IPS-15b (cell line): ENCODE data around the gene INTS2.
"Not testable (repeated sequence)": the region's sequence is repeated elsewhere in the genome, so short reads cannot be mapped to it uniquely, and the experiment has no call there.

Experiments
- H3K27me3 ChIP-seq: one replicate; pipeline ENCODE4 v1.6.1; 2013; ENCODE audit warnings: low read length; ENCODE audit not compliant: control insufficient read depth, insufficient read depth
- H3K36me3 ChIP-seq: one replicate; pipeline ENCODE4 v1.6.1; 2013; ENCODE audit warnings: low read length; ENCODE audit not compliant: control insufficient read depth, insufficient read depth
- H3K4me1 ChIP-seq: one replicate; pipeline ENCODE4 v1.6.1; 2013; ENCODE audit warnings: mild to moderate bottlenecking, low read length; ENCODE audit not compliant: control insufficient read depth, insufficient read depth
- H3K4me3 ChIP-seq: one replicate; pipeline ENCODE4 v1.5.1; 2013; ENCODE audit warnings: low read depth, low read length
- H3K9ac ChIP-seq: one replicate; pipeline ENCODE4 v1.6.1; 2013; ENCODE audit warnings: low read depth, mild to moderate bottlenecking, low read length
- H3K9me3 ChIP-seq: one replicate; pipeline ENCODE4 v1.6.1; 2013; ENCODE audit warnings: mild to moderate bottlenecking, low read length; ENCODE audit not compliant: control insufficient read depth, insufficient read depth

The INTS2 gene

GRCh38 chr17:61827649-61828395 lies 100.0 kb downstream of the INTS2 start:
- no peak overlapping the region for H3K4me3 ChIP-seq
- H3K36me3 ChIP-seq, result no peaks in the 10 kb centered on the region
- no peak overlapping the region for H3K9ac ChIP-seq
- H3K9me3 ChIP-seq, result no peaks in the 10 kb centered on the region
- H3K4me1 ChIP-seq, result no peaks in the 10 kb centered on the region
- H3K27me3 ChIP-seq, result no peaks in the 10 kb centered on the region

- not testable (repeated sequence) for H3K27me3 ChIP-seq, H3K9ac ChIP-seq, H3K4me3 ChIP-seq, H3K9me3 ChIP-seq, H3K4me1 ChIP-seq, H3K36me3 ChIP-seq
These were observed 100.9 kb downstream of the INTS2 start for GRCh38 chr17:61826866-61827265.

GRCh38 chr17:61826198-61826597 lies 101.6 kb downstream of the INTS2 start:
- not testable (repeated sequence) for H3K4me1 ChIP-seq, H3K36me3 ChIP-seq, H3K9ac ChIP-seq, H3K9me3 ChIP-seq, H3K4me3 ChIP-seq, H3K27me3 ChIP-seq

- H3K9ac ChIP-seq, result no peak overlapping the region
- H3K4me3 ChIP-seq, result no peak overlapping the region
- H3K4me1 ChIP-seq, result no peaks in the 10 kb centered on the region
- H3K27me3 ChIP-seq, result no peaks in the 10 kb centered on the region
- H3K9me3 ChIP-seq, result no peaks in the 10 kb centered on the region
- H3K36me3 ChIP-seq, result no peaks in the 10 kb centered on the region
These were observed 102.2 kb downstream of the INTS2 start for GRCh38 chr17:61825448-61826137.

- Histone ChIP-seq H3K4me3 (no peak overlapping the region), H3K36me3 (no peaks in the 10 kb centered on the region), H3K27me3 (no peaks in the 10 kb centered on the region), H3K9me3 (no peaks in the 10 kb centered on the region), H3K9ac (no peak overlapping the region), H3K4me1 (no peaks in the 10 kb centered on the region)
These were observed 105.2 kb downstream of the INTS2 start for GRCh38 chr17:61822326-61823285.

GRCh38 chr17:61821655-61822054 lies 106.1 kb downstream of the INTS2 start:
- Histone ChIP-seq H3K9ac (no peak overlapping the region), H3K27me3 (no peaks in the 10 kb centered on the region), H3K4me3 (no peak overlapping the region), H3K4me1 (no peaks in the 10 kb centered on the region), H3K9me3 (no peaks in the 10 kb centered on the region), H3K36me3 (no peaks in the 10 kb centered on the region)

GRCh38 chr17:61819265-61819664 lies 108.5 kb downstream of the INTS2 start:
- H3K9ac ChIP-seq, H3K36me3 ChIP-seq, H3K27me3 ChIP-seq, H3K9me3 ChIP-seq, H3K4me3 ChIP-seq, H3K4me1 ChIP-seq: not testable (repeated sequence)

- no peaks in the 10 kb centered on the region for H3K9me3 ChIP-seq
- H3K4me3 ChIP-seq, result no peak overlapping the region
- no peak overlapping the region for H3K9ac ChIP-seq
- no peaks in the 10 kb centered on the region for H3K36me3 ChIP-seq
- H3K27me3 ChIP-seq, result no peaks in the 10 kb centered on the region
- H3K4me1 ChIP-seq, result no peaks in the 10 kb centered on the region
These were observed 109.6 kb downstream of the INTS2 start for GRCh38 chr17:61818225-61818624.

GRCh38 chr17:61817452-61817851 lies 110.3 kb downstream of the INTS2 start:
- H3K9ac ChIP-seq, result no peak overlapping the region
- H3K36me3 ChIP-seq, result no peaks in the 10 kb centered on the region
- no peaks in the 10 kb centered on the region for H3K9me3 ChIP-seq
- H3K4me3 ChIP-seq, result no peak overlapping the region
- H3K4me1 ChIP-seq, result no peaks in the 10 kb centered on the region
- H3K27me3 ChIP-seq, result no peaks in the 10 kb centered on the region

- no peaks in the 10 kb centered on the region for H3K27me3 ChIP-seq
- H3K4me3 ChIP-seq, result no peak overlapping the region
- no peak overlapping the region for H3K9ac ChIP-seq
- H3K36me3 ChIP-seq, result no peaks in the 10 kb centered on the region
- H3K9me3 ChIP-seq, result no peaks in the 10 kb centered on the region
- H3K4me1 ChIP-seq, result no peaks in the 10 kb centered on the region
These were observed 111.2 kb downstream of the INTS2 start for GRCh38 chr17:61816538-61816937.

GRCh38 chr17:61815863-61816503 lies 111.8 kb downstream of the INTS2 start:
- no peaks in the 10 kb centered on the region for H3K9me3 ChIP-seq
- no peaks in the 10 kb centered on the region for H3K36me3 ChIP-seq
- no peaks in the 10 kb centered on the region for H3K4me1 ChIP-seq
- H3K4me3 ChIP-seq, result no peak overlapping the region
- H3K27me3 ChIP-seq, result no peaks in the 10 kb centered on the region
- H3K9ac ChIP-seq, result no peak overlapping the region
